Osteocyte (in vitro differentiated cells): ENCODE results near the gene DCAF6. TPM values are rescaled to one million over a fixed set of nuclear protein-coding genes. Genes with fewer than 3 reads are reported as not detected.

Source experiments
- DNase-seq: peaks from one replicate; pipeline ENCODE4 v3.0.0; 2021; ENCODE audit warnings: mixed read lengths; ENCODE audit not compliant: unreplicated experiment; ENCODE audit errors: extremely low spot score
- H3K27ac Mint-ChIP-seq: one replicate; pipeline ENCODE4 v1.8.0; 2021; ENCODE audit warnings: mild to moderate bottlenecking, mixed read lengths; ENCODE audit not compliant: unreplicated experiment
- H3K27me3 Mint-ChIP-seq: one replicate; pipeline ENCODE4 v1.8.0; 2021; ENCODE audit warnings: mixed read lengths; ENCODE audit not compliant: unreplicated experiment
- H3K36me3 Mint-ChIP-seq: one replicate; pipeline ENCODE4 v1.8.0; 2021; ENCODE audit warnings: mixed read lengths; ENCODE audit not compliant: unreplicated experiment
- H3K4me1 Mint-ChIP-seq: one replicate; pipeline ENCODE4 v1.8.0; 2021; ENCODE audit warnings: mixed read lengths; ENCODE audit not compliant: unreplicated experiment
- H3K4me3 Mint-ChIP-seq: one replicate; pipeline ENCODE4 v1.8.0; 2021; ENCODE audit warnings: mild to moderate bottlenecking, moderate library complexity, mixed read lengths; ENCODE audit not compliant: unreplicated experiment
- H3K9me3 Mint-ChIP-seq: one replicate; pipeline ENCODE4 v1.8.0; 2021; ENCODE audit warnings: mixed read lengths; ENCODE audit not compliant: unreplicated experiment
- total RNA-seq: library from RNA; stranded (reverse); gene quantifications from 2 replicates; pipeline ENCODE4 v1.2.1, GENCODE V29; 2021
- TF ChIP-seq, protein P1 (sequence below): fragments of 200-600 bp; sonication (generic); IDR thresholded peaks from 2 replicates; pipeline ENCODE4 v1.5.0; 2021; ENCODE audit warnings: antibody characterized with exemption, mild to moderate bottlenecking, moderate library complexity

The DCAF6 gene
- total RNA-seq, 1 donor from 2014 or later = 56.8 TPM

DNA sequence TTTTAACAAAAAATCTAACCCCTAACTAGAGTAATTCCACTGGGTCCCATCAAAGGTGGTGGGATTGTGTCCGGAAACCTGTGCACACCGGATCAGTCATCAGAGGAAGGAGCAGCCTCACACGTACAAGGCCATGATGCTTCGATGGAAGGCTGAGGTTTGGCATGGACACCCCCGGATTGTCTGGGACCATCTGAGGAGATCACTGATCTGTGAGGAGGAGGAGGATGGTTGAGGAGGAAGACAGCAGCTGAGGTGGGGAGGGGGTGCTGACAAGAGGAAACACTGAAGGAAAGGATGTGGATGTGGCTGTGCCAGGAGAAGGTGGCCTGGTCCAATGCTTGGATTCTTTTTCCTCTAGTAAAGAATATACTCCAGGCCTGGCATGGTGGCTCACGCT, 159.0 kb downstream of the DCAF6 start:
- no peak overlapping the region for H3K27ac Mint-ChIP-seq
- peaks cover 8% of the 10 kb centered on the region for H3K4me1 Mint-ChIP-seq
- TF ChIP-seq, protein P1, sequence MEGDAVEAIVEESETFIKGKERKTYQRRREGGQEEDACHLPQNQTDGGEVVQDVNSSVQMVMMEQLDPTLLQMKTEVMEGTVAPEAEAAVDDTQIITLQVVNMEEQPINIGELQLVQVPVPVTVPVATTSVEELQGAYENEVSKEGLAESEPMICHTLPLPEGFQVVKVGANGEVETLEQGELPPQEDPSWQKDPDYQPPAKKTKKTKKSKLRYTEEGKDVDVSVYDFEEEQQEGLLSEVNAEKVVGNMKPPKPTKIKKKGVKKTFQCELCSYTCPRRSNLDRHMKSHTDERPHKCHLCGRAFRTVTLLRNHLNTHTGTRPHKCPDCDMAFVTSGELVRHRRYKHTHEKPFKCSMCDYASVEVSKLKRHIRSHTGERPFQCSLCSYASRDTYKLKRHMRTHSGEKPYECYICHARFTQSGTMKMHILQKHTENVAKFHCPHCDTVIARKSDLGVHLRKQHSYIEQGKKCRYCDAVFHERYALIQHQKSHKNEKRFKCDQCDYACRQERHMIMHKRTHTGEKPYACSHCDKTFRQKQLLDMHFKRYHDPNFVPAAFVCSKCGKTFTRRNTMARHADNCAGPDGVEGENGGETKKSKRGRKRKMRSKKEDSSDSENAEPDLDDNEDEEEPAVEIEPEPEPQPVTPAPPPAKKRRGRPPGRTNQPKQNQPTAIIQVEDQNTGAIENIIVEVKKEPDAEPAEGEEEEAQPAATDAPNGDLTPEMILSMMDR = no peak
- H3K36me3 Mint-ChIP-seq = peaks cover 45% of the 10 kb centered on the region
- no peaks in the 10 kb centered on the region for H3K27me3 Mint-ChIP-seq
- no peaks in the 10 kb centered on the region for H3K9me3 Mint-ChIP-seq
- DNase-seq = peak; percentile 68
- no peak overlapping the region for H3K4me3 Mint-ChIP-seq

DNA sequence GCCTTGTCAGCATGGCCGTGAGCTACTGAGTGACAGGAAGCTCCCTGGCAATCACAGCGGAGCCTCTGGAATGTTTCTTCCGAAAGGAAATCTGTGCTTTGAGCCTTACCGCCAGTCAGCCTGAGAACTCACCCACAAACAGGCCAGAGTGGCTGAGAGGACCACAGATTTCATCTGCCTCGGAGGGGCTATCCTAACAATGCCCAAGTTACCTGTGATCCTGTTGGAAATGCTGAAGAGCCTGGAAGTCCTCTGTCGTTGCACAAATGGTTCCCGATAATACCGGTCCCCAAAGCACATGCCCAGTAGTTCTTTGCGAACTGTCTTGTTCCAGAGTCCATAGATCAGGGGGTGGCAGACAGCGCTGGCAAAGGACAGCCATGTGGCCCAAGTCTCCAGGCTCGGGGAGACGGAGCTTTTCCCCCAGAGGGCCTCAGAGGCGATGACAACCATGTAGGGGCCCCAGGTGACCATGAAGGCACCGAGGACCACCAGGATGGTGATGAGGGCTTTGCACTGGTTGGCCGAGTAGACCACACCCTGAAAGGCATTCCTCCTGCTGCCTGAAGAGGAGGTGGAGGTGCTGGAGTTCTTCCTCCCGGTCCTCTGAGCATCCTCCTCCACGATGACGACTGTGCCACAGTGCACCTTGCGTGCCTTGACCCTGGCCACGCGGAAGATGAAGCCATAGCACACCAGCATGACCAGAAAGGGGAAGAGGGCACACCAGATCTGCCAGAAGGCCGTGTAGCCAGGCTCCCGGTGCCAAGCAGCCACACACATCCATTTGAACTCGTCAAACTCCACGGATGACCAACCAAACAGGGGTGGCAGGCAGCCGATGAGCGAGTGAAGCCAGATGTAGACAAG, 160.0 kb downstream of the DCAF6 start:
- no peaks in the 10 kb centered on the region for H3K27me3 Mint-ChIP-seq
- H3K4me1 Mint-ChIP-seq = peaks cover 6% of the 10 kb centered on the region
- H3K27ac Mint-ChIP-seq = no peak overlapping the region
- H3K4me3 Mint-ChIP-seq = no peak overlapping the region
- peak; percentile 76 for DNase-seq
- no peaks in the 10 kb centered on the region for H3K9me3 Mint-ChIP-seq
- TF ChIP-seq, protein P1 = no peak
- peaks cover 43% of the 10 kb centered on the region for H3K36me3 Mint-ChIP-seq

DNA sequence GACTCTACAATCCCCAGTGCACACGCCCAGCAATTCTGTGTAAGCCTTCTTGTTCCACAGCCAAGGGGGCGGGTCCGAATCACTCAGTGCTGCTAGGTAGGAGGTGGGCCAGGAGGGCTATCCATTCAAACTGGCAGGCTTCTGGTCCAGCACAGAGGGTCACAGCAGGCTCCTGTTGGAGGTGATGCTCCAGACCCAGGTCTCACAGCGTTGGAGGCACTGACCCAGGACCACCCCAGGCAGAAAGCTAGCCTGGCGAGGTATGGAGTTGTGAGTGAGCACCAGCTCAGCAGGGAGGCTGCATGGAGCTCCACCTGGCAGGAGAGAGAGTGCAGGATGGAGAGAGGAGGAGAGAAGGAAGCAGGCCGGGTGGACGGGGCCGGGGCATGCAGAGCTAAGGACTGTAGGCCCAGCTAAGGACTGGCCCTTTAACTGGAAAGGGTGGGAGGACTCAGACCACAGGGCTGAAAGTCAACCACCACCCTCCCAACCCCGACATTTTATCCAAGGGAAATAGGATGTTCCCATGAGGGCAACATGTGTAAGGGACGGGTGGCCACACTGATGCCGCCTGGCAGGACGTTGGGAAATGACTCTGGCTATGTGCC, 161.5 kb downstream of the DCAF6 start:
- Mint-ChIP-seq H3K36me3 (peaks cover 48% of the 10 kb centered on the region), H3K27me3 (no peaks in the 10 kb centered on the region), H3K9me3 (no peaks in the 10 kb centered on the region), H3K4me3 (no peak overlapping the region), H3K4me1 (no peaks in the 10 kb centered on the region), H3K27ac (no peak overlapping the region)
- TF ChIP-seq, protein P1 = no peak
- DNase-seq = peak; percentile 65

DNA sequence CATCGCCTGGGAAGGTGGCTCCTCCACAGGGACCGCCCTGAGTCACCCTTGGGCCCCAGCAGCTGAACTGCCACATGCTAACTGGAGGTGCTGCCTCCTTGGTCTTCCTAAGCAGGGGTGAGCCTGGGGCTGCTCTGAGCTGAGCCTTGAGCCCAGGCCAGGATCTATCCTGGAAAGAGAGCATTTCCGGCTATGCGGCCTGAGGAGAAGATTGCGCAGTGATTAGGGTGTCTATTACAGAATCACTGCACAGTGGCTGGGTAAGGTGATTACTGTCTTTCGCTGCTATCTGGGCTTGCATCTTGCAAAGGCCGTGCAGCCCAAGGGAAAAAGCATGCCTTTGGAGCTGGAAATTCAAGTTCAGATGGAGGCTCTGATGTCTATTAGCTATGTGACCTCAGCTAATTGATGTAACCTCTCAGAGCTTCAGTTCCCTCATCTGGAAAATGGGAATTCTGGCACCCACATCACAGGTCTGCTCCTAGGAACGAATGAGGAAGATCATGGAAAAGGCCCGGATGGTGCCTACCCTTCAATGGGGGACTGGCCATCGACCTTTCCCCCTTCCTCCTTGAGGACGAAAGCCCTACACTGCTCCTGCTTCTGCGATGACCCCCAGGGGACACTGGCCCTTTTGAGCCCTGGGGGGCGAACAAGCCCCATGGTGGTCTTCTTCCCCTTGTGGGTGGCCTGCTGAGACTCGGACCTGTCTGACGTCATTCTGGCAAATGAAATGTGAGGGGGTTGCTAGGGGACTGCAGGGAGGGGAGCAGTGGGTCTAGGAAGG, 162.2 kb downstream of the DCAF6 start:
- TF ChIP-seq, protein P1 = no peak
- H3K9me3 Mint-ChIP-seq = no peaks in the 10 kb centered on the region
- no peaks in the 10 kb centered on the region for H3K27me3 Mint-ChIP-seq
- H3K27ac Mint-ChIP-seq = no peak overlapping the region
- H3K4me3 Mint-ChIP-seq = no peak overlapping the region
- H3K4me1 Mint-ChIP-seq = no peaks in the 10 kb centered on the region
- peak; percentile 68 for DNase-seq
- peaks cover 50% of the 10 kb centered on the region for H3K36me3 Mint-ChIP-seq
